Lower leg skin (tissue), 3 donors: ENCODE data around the gene ATF7.

Experiments
- CTCF ChIP-seq, 3 donors: fragments of 450-650 bp; IDR thresholded peaks; one replicate each; pipeline ENCODE4 v1.5.1; 2016; ENCODE audit warnings: antibody characterized with exemption in 3 of 3, mild to moderate bottlenecking in 3 of 3, moderate library complexity in 2 of 3
- POLR2A ChIP-seq, 2 donors: fragments of 450-650 bp; IDR thresholded peaks; one replicate each; pipeline ENCODE4 v1.6.1; 2016 to 2017; ENCODE audit warnings: antibody characterized with exemption in 2 of 2, mild to moderate bottlenecking in 1 of 2, moderate library complexity in 1 of 2

GRCh38 chr12:53603804-53604203, 22.4 kb downstream of the ATF7 start:
- TF ChIP-seq CTCF (IDR thresholded peaks at IDR 0.05) (no peak), POLR2A (IDR thresholded peaks at IDR 0.05) (no peak)
